HG02759 (cell line): ENCODE results near the gene TNS3.

Experiments
- ATAC-seq: cut with Tn5 transposase; IDR thresholded peaks from one replicate; pipeline ENCODE4 v1.9.1; 2021; ENCODE audit warnings: mild to moderate bottlenecking, moderate library complexity; ENCODE audit not compliant: unreplicated experiment

The TNS3 gene

GRCh38 chr7:47414342-47415317 is 167.3 kb downstream of the TNS3 start:
- no peak for ATAC-seq

- no peak for ATAC-seq
Observed at GRCh38 chr7:47413526-47414341, 168.2 kb downstream of the TNS3 start.

DNA sequence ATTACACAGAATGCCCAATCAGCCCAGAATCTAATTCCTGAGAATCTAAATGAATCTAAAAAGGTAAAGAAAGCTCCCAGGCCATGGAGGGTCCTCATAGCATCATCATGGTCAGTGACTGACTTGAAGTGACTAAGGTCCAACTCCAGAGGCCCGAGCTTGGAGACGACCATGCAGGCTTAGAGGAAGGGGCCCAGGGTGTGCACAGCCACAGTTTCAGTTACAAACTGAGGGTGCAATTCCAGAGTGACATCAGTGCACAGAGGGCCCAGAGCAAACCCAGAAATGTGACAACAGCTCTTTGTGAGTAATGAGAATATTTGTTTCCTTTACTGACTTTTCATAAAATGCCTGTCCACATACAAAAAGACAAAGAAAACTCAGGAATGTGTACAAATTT is 170.0 kb downstream of the TNS3 start:
- no peak for ATAC-seq

DNA sequence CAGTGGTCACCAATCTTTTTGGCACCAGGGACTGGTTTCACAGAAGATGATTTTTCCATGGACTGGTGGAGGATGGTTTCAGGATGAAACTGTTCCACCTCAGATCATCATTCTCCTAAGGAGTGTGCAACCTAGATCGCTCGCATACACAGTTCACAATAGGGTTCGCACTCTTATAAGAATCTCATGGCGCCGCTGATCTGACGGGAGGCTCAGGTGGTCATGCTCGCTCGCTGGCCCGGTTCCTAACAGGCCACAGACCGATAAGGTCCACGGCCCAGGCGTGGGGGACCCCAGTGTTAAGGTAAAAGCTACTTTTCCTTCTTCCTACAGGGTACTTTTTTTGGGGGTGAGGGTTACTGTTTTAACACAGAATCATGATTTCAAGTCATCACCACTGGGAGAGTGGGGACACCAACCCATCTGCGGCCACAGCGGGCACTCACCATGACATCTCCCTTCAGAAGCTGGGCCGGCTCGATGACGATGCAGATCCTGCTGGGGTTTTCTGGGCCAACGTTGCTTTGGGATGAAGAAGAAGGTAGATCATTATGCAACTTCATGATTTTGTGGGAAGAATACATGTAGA is 170.5 kb downstream of the TNS3 start:
- no peak for ATAC-seq

DNA sequence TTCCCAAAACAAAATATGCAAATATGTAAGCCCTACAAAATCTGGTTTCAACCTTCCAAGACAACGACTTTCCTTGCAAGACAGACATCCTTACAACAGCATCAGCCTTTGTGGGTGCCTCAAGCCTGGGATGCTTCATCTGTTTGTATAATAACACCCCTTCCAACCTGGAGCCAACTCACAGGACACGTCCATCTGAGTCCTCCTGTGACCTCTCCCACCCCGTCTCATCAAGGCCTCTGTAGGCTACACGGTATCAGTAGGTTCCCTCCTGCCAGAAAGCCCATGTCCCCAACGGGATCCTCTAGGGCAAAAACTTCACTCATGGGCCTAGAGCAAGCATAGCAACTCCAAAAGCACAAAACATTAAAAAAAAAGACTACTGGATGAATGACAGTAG is 173.2 kb downstream of the TNS3 start:
- no peak for ATAC-seq

- no peak for ATAC-seq
Observed at GRCh38 chr7:47407821-47408674, 173.9 kb downstream of the TNS3 start.

GRCh38 chr7:47407136-47407535 is 174.8 kb downstream of the TNS3 start:
- no peak for ATAC-seq

DNA sequence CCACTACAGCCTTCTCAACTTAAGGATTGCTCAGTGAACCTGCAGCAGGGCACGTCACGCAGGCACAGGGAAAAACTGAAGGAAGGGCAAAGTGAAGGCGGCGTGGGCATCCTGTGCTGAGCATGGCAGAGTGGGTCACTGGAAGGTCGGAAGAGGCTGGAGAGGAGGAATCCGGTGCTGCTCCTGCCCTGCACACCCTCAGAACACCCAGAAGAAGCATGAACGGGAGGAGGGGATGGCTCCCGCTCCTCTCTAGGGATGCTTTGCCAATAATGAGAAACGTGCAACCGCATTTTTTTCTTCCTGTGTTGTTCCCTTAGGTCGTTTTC is 175.1 kb downstream of the TNS3 start:
- no peak for ATAC-seq

DNA sequence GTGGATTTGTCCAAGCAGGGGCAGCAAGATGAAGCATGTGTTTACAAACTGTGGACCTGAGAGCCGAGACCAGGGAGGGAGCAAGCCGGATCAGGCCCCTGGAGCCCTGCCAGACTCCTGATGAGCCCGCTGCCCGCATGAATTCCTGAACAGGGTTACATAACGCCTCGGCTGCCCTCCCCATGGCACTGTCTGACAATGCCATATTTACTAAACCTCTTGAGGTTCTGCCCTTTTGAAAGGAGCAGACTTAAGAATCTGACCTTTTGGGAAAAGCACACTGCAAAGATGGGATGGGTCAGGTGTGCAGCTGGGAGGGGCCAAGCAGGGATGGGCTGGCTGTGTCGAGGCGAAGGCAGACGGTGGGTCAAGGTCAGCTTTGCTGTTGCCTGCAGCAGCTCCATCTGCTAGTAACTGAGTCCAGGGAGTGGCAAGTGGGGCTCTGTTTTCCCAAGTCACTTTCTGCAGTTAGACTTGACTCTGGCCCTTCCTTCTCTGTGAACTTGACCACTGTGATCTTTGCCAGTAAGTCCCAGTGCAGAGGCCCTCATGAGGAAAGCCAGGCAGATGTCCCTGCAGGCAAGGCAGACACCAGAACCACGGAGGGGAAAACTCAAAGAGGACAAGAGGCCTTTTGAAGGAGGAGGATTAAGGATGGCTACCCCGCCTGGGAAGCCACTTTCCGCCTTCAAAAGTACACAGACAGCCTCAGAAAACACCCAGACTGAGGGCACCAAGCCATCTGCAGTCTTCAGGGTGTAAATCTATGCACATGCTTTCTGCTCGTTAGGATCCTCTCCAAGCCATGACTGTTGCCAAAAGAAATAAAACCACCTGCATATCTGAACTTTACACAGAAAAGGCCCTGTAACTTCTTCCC is 175.8 kb downstream of the TNS3 start:
- ATAC-seq: no peak

GRCh38 chr7:47405286-47405904 is 176.5 kb downstream of the TNS3 start:
- no peak for ATAC-seq

DNA sequence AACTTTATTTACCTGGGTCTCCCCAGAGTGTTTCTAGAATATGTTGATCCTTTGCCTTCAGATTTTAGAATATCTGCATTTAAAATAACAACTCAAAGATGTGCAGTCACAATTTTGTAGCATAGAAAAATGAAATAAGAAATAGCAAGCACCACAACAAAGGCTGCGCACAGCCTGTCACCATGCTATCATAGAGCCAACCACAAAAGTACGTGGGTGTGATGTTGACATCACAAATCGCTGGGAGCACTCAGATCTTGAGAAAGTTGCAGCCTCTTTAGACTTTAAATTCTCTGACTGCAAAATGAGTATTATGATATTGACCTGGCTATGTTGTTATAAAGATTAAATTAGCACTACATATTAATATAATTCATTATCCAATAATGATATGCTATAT is 177.9 kb downstream of the TNS3 start:
- no peak for ATAC-seq

DNA sequence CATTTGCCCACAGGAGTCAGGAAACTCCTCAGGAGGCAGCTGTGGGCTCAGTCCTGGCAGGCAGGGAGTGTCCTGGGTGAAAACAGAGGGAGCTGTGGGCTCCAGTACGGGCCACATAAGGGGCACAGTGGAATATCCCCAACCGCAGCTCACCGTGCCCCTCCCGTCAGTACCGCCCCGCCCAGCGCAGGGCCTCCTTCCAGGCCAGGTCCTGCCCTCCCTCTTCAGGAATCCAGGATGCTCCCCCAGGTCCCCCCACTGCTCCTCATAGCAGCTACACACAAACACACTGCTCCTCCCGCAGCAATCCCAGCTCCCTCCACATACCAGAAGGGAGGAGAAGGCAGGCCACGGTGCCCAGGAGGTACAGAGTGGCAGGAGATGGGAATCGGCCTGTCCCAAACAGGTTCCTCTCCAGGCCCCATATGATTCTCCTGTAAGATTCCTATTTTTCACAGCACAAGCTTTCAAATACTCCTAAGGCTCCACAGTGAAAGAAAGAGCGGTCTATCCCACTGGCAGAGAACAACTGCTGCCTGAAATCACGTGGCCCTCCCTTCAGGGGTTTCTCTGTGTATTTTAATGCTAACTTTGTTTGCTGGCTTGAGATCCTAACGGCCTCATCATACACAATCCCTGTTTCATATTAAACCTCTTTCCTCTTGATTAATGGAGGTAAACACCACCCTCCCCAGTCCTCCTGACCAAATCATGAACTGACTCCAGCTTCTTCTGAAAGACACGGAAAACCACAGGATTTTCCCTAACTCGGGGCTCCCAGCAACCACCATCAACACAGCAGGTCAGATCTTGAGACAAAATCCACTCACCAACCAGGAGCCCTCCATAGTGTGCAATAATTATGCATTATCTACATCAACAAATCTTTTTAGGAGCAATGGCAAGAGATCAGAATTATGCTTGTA is 178.7 kb downstream of the TNS3 start:
- ATAC-seq: no peak

DNA sequence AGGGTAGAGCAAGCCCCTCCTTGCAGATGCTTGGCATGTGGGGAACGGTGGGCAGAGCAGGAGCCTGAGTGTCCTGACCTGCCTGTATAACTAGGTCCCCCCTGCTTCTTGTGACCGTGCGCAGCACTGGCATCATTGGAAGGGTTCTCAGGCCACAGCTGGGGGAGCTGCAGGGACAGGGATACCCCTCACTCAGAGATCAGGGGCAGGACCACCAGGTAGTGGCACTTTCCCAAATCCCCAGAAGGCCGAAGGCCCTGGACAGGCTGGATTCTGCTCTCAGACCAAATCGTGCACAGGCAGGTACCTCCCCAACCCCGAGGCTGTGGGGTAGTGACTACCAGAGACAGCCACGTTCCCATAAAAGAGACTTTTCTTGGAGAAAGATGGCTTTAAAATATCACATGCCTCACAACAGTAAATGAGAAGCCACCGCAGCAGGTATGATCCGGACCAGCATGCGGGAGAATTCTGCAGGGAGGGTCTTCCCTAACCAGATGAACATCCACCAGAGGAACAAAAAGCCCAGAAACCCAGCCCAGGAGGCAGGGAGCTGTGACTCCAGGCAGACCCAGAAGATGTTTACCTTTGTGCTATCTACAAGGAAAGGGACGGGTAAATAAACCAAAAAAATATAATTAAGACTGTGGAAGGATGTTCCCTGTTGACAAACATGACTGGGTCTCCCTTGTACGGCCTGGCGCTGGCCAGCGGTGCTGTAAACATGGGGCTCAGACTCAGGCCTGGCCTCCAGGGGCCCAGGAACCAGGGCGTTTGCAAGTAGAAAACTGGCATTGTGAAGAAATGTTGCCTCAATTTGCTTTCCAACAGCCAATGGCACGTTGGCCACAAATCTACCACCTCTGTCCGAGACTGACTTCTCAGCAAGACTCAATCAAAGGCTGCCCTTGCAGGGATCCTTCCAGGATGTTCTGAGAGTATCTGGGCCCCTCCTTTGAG is 180.0 kb downstream of the TNS3 start:
- ATAC-seq: no peak

DNA sequence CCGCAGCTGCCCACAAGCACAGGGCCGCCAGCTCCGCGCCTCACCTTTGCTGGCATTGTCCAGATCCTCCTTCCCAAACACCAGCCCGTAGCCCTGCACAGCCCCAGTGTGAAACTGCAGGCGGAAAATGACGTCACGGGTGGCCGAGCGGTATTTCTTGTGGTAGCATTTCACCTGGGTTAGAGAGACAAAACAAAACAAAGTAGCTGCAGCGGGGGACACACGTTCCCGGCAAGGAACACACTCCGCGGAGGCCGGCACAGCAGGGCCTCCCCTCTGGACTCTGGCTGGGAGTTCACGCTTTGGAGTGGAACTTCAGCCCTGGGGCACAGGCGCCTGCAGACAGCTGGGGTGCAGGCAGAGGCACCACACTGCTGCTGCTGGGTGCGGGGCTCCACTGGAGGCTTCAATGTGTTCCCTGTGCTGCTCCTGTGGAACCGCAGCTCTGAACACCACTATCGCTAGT is 181.1 kb downstream of the TNS3 start:
- no peak for ATAC-seq

DNA sequence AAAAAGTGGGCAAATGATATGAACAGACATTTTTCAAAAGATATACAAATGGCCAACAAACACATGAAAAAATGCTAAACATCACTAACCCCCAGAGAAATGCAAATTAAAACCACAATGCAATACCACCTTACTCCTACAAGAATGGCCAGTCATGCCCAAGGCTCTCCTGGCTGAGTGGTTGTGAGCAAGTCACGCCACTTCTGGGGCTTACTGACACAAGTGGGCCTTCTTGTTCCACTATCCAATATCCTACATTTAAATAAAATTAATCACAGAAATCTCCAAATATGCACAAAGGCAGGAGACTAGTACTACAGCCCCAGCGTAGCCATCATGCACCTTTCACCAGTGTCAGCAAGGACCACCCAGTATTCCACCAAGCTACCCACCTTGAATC is 181.9 kb downstream of the TNS3 start:
- no peak for ATAC-seq

GRCh38 chr7:47394751-47395252 is 187.1 kb downstream of the TNS3 start:
- ATAC-seq: no peak

GRCh38 chr7:47394216-47394615 is 187.7 kb downstream of the TNS3 start:
- ATAC-seq: no peak
